HepG2 (cell line): Measurements from ENCODE around the gene CHRNB1. TPM values are rescaled to one million over a fixed set of nuclear protein-coding genes. Genes with fewer than 3 reads are reported as not detected.
A peak's percentile ranks its signal among the peaks of the same experiment; 100 is the strongest.

Source experiments
- EP300 ChIP-seq, 3 experiments: sonication (generic) in 1 of 3; formaldehyde crosslinking in 1 of 3; IDR thresholded peaks; 2 replicates each; pipeline versions ENCODE4 v1.5.1 to v1.6.1; 2011 to 2020; ENCODE audit warnings: low read depth in 2 of 3, low read length in 2 of 3, borderline replicate concordance in 1 of 3, improper control_type of control experiment in 1 of 3, mild to moderate bottlenecking in 1 of 3, missing genetic modification reagents in 1 of 3, moderate library complexity in 1 of 3
- MYC ChIP-seq: sonication (generic); formaldehyde crosslinking; IDR thresholded peaks from 2 replicates; pipeline ENCODE4 v1.9.0; 2021; ENCODE audit warnings: missing genetic modification reagents, borderline replicate concordance
- NR1H2 ChIP-seq: sonication (generic); formaldehyde crosslinking; IDR thresholded peaks from 2 replicates; pipeline ENCODE4 v1.8.1; 2022; ENCODE audit warnings: low read depth, missing genetic modification reagents, borderline replicate concordance
- POGK ChIP-seq: sonication (generic); formaldehyde crosslinking; conservative IDR thresholded peaks from 2 replicates; pipeline ENCODE4 v1.8.0; 2022; ENCODE audit warnings: mild to moderate bottlenecking, moderate library complexity, missing genetic modification reagents
- SNAPC4 ChIP-seq: sonication (generic); formaldehyde crosslinking; IDR thresholded peaks from 2 replicates; pipeline ENCODE4 v1.4.0; 2020; ENCODE audit warnings: mild to moderate bottlenecking, missing genetic modification reagents
- SOX13 ChIP-seq, 3 experiments: fragments of 450-650 bp in 1 of 3; sonication (generic) in 1 of 3; formaldehyde crosslinking in 1 of 3; IDR thresholded peaks in 2 of 3; conservative IDR thresholded peaks in 1 of 3; 2 replicates each; pipeline versions ENCODE4 v1.5.0 to v1.6.1; 2016 to 2020; ENCODE audit warnings: antibody characterized with exemption in 1 of 3, mild to moderate bottlenecking in 1 of 3, missing compliant biosample characterization in 1 of 3, missing genetic modification reagents in 1 of 3, moderate library complexity in 1 of 3
- SSRP1 ChIP-seq: IDR thresholded peaks from 2 replicates; pipeline ENCODE4 v1.6.1; 2016; ENCODE audit warnings: control low read depth
- THAP8 ChIP-seq: sonication (generic); formaldehyde crosslinking; IDR thresholded peaks from 2 replicates; pipeline ENCODE4 v1.5.1; 2020; ENCODE audit warnings: missing genetic modification reagents, mild to moderate bottlenecking, borderline replicate concordance
- TRIM22 ChIP-seq: fragments of 450-650 bp; IDR thresholded peaks from 2 replicates; pipeline ENCODE4 v1.6.1; 2017
- ZNF24 ChIP-seq: fragments of 450-650 bp; IDR thresholded peaks from 2 replicates; pipeline ENCODE4 v1.6.1; 2017; ENCODE audit warnings: antibody characterized with exemption, mild to moderate bottlenecking
- ZNF251 ChIP-seq: sonication (generic); formaldehyde crosslinking; IDR thresholded peaks from 2 replicates; pipeline ENCODE4 v1.9.0; 2021; ENCODE audit warnings: mild to moderate bottlenecking, missing genetic modification reagents
- ZNF292 ChIP-seq: sonication (generic); formaldehyde crosslinking; IDR thresholded peaks from 2 replicates; pipeline ENCODE4 v1.8.1; 2022; ENCODE audit warnings: mild to moderate bottlenecking, low read depth, missing genetic modification reagents, borderline replicate concordance
- ZNF350 ChIP-seq: sonication (generic); formaldehyde crosslinking; IDR thresholded peaks from 2 replicates; pipeline ENCODE4 v1.4.0; 2020; ENCODE audit warnings: mild to moderate bottlenecking, low read depth, missing genetic modification reagents, borderline replicate concordance
- ZNF501 ChIP-seq: sonication (generic); formaldehyde crosslinking; IDR thresholded peaks from 2 replicates; pipeline ENCODE4 v1.5.1; 2020; ENCODE audit warnings: mild to moderate bottlenecking, moderate library complexity, missing genetic modification reagents
- ZNF605 ChIP-seq: sonication (generic); formaldehyde crosslinking; IDR thresholded peaks from 2 replicates; pipeline ENCODE4 v1.8.0; 2022; ENCODE audit warnings: mild to moderate bottlenecking, missing genetic modification reagents
- ZNF710 ChIP-seq: sonication (generic); formaldehyde crosslinking; IDR thresholded peaks from 2 replicates; pipeline ENCODE4 v1.5.0; 2020; ENCODE audit warnings: mild to moderate bottlenecking, missing genetic modification reagents, borderline replicate concordance
- polyA plus RNA-seq, 8 experiments: library from polyadenylated mRNA; depleted of rRNA in 3 of 8; stranded (reverse) in 7 of 8; unstranded in 1 of 8; fragments of >200 nt; fragmentation: Illumina TruSeq in 4 of 8; extraction: Trizol in 4 of 8; gene quantifications; 2 replicates each; pipeline versions ENCODE4 v1.2.1 to v1.2.3, GENCODE V29; 2011 to 2016; ENCODE audit warnings: low read depth in 4 of 8, missing spikeins in 1 of 8, mixed read lengths in 1 of 8; ENCODE audit not compliant: insufficient read depth in 1 of 8
- total RNA-seq, 5 experiments: library from RNA; depleted of rRNA; stranded (reverse); fragments of >200 nt; fragmentation: Illumina TruSeq; extraction: Trizol; gene quantifications; 2 replicates each; pipeline ENCODE4 v1.2.3, GENCODE V29; 2016; ENCODE audit warnings: low read depth in 1 of 5

The CHRNB1 gene
- total and polyA plus RNA-seq, 2 of the 13 experiments (the other 11 are each of a cell fraction or from before 2014, with no cell fraction given), result 5.4 to 33.7 TPM

GRCh38 chr17:7403043-7403726 lies 41.7 kb upstream of the CHRNB1 start (continued):
- TF ChIP-seq SNAPC4 (no peak), ZNF251 (CRISPR knock-in tag) (no peak), ZNF350 (CRISPR knock-in tag) (no peak; the same call in 1 of the 2 replicates), THAP8 (CRISPR knock-in tag) (no peak), SOX13 (IDR thresholded peaks at IDR 0.05) (no peak; the same call in 1 of the 2 replicates), SOX13 (CRISPR knock-in tag; conservative IDR thresholded peaks at IDR 0.05 in 1 of 2, IDR thresholded peaks at IDR 0.05 in 1 of 2) (0 out of 4 replicates have a peak, but pooled peaks of 1 of the 2 experiments have one; percentile 10), SSRP1 (CRISPR knock-in tag) (peak; percentile 74; the same call in 1 of the 2 replicates), TRIM22 (no peak), POGK (CRISPR knock-in tag) (peak; percentile 44; the same call in 1 of the 2 replicates), EP300 (IDR thresholded peaks at IDR 0.05; ENCODE audit: low read depth in 2 of 2, low read length in 2 of 2) (no peak; a peak in 1 of 4 replicates), EP300 (CRISPR knock-in tag; IDR thresholded peaks at IDR 0.05; ENCODE audit: borderline replicate concordance) (no peak), ZNF24 (no peak), ZNF710 (no peak), NR1H2 (CRISPR knock-in tag) (no peak), ZNF292 (CRISPR knock-in tag) (no peak), MYC (CRISPR knock-in tag) (peak; percentile 23; the same call in 1 of the 2 replicates), ZNF605 (no peak), ZNF501 (CRISPR knock-in tag) (0 out of 2 replicates have a peak, but pooled peaks have one; percentile 33)
